ENCODE results near the gene IFNE.

IFNE gene

DNA sequence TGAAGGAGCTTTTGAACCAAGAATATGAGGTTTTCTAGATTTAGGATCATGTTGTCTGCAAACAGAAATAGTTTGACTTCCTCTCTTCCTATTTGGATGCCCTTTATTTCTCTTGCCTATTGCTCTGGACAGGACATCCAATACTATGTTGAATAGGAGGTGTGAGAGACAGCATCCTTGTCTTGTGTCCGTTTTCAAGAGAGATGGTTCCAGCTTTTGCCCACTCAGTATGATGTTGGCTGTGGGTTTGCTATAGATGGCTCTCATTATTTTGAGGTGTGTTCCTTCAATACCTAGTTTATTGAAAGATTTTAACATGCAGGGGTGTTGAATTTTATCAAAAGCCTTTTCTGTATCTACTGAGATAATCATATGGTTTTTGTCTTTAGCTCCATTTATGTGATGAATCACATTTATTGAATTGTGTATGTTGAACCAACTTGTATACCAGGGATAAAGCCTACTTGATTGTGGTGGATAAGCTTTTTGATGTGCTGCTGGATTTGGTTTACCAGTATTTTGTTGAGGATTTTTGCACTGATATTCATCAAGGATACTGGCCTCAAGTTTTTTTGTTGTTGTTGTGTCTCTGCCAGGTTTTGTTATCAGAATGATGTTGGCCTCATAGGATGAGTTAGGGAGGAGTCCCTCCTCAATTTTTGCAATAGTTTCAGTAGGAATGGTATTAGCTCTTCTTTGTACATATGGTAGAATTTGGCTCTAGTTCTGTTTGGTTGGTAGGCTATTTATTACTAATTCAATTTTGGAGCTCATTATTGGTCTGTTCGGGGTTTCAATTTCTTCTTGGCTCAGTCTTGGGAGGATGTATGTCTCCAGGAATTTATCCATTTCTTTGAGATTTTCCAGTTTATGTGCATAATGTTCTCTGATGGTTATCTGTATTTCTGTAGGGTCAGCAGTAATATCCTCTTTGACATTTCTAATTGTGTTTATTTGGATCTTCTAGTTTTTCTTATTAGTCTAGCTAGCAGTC lies 41.2 kb upstream of the IFNE start:
- H3K27ac Mint-ChIP-seq, result no peak overlapping the region
- peaks cover 8% of the 10 kb centered on the region for H3K27me3 Mint-ChIP-seq (ENCODE audit: low read depth)

DNA sequence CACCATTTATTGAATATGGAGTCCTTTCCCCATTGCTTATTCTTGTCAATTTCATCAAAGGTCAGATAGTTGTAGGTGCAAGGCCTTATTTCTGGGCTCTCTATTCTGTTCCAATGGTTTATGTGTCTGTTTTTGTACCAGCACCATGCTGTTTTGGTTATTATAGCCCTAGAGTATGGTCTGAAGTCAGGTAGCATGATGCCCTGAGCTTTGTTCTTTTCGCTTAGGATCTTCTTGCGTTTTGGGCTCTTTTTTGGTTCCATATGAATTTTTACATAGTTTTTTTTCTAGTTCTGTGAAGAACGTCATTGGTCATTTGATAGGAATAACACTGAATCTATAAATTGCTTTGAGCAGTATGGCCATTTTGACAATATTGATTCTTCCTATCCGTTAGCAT lies 40.2 kb upstream of the IFNE start:
- peaks cover 3% of the 10 kb centered on the region for H3K27me3 Mint-ChIP-seq (ENCODE audit: low read depth)
- H3K36me3 Mint-ChIP-seq (ENCODE audit: low read depth), result no peaks in the 10 kb centered on the region
- no peaks in the 10 kb centered on the region for H3K9me3 Mint-ChIP-seq
- H3K4me3 Mint-ChIP-seq, result no peak overlapping the region
- H3K27ac Mint-ChIP-seq, result no peak overlapping the region
- TF ChIP-seq, protein P1, sequence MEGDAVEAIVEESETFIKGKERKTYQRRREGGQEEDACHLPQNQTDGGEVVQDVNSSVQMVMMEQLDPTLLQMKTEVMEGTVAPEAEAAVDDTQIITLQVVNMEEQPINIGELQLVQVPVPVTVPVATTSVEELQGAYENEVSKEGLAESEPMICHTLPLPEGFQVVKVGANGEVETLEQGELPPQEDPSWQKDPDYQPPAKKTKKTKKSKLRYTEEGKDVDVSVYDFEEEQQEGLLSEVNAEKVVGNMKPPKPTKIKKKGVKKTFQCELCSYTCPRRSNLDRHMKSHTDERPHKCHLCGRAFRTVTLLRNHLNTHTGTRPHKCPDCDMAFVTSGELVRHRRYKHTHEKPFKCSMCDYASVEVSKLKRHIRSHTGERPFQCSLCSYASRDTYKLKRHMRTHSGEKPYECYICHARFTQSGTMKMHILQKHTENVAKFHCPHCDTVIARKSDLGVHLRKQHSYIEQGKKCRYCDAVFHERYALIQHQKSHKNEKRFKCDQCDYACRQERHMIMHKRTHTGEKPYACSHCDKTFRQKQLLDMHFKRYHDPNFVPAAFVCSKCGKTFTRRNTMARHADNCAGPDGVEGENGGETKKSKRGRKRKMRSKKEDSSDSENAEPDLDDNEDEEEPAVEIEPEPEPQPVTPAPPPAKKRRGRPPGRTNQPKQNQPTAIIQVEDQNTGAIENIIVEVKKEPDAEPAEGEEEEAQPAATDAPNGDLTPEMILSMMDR (IDR thresholded peaks at IDR 0.05; ENCODE audit: unreplicated experiment in 3 of 3), result no peak
- H3K4me1 Mint-ChIP-seq, result no peaks in the 10 kb centered on the region

More for the DNA sequence above, 41.2 kb upstream of the IFNE start:
- H3K9me3 Mint-ChIP-seq, result no peaks in the 10 kb centered on the region
- no peak overlapping the region for H3K4me3 Mint-ChIP-seq
- TF ChIP-seq, protein P1 (IDR thresholded peaks at IDR 0.05; ENCODE audit: unreplicated experiment in 3 of 3), result no peak
- no peaks in the 10 kb centered on the region for H3K36me3 Mint-ChIP-seq (ENCODE audit: low read depth)
- H3K4me1 Mint-ChIP-seq, result no peaks in the 10 kb centered on the region

DNA sequence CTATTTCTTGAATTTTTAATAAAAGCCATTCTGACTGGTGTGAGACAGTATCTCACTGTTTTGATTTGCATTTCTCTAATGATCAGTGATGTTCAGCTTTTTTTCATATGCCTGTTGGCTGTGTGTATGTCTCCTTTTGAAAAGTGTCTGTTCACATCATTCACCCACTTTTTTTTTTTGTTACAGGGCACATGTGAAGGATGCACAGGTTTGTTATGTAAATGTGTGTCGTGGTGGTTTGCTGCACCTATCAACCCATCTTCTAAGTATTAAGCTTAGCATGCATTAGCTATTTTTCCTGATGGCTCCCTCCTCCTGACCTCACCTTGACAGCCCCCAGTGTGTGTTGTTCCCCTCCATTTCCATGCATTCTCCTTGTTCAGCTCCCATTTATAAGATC lies 39.3 kb upstream of the IFNE start:
- H3K4me1 Mint-ChIP-seq, result no peaks in the 10 kb centered on the region
- H3K4me3 Mint-ChIP-seq, result no peak overlapping the region
- TF ChIP-seq, protein P1 (IDR thresholded peaks at IDR 0.05; ENCODE audit: unreplicated experiment in 3 of 3), result no peak
- no peaks in the 10 kb centered on the region for H3K36me3 Mint-ChIP-seq (ENCODE audit: low read depth)
- H3K27me3 Mint-ChIP-seq (ENCODE audit: low read depth), result peaks cover 3% of the 10 kb centered on the region
- no peak overlapping the region for H3K27ac Mint-ChIP-seq
- no peaks in the 10 kb centered on the region for H3K9me3 Mint-ChIP-seq

DNA sequence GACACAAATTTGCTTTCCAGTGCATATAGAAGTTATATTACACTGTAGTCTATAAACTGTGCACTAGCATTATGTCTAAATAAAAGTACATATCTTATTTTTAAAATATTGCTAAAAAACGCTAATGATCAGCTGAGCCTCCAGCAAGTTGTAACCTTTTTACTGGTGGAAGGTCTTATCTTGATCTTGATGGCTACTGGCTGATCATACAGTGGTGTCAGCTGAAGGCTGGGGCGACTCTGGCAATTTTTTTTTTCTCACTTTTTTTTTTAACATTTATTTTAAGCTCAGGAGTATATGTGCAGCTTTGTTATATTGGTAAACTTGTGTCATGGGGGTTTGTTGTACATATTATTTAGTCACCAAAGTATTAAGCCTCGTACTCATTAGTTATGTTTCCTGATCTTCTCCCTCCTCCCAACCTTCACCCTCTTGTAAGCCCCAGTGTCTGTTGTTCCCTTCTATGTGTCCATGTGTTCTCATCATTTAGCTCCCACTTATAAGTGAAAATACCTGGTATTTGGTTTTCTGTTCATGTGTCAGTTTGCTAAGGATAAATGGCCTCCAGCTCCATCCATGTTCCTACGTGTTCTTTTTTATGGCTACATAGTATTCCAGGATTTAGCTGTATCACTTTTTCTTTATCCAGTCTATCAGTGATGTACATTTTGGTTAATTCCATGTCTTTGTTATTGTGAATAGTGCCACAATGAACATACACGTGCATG lies 38.6 kb upstream of the IFNE start:
- Mint-ChIP-seq H3K27me3 (ENCODE audit: low read depth) (peaks cover 3% of the 10 kb centered on the region), H3K27ac (no peak overlapping the region), H3K4me1 (no peaks in the 10 kb centered on the region), H3K4me3 (no peak overlapping the region), H3K36me3 (ENCODE audit: low read depth) (no peaks in the 10 kb centered on the region), H3K9me3 (no peaks in the 10 kb centered on the region)
- TF ChIP-seq, protein P1 (IDR thresholded peaks at IDR 0.05; ENCODE audit: unreplicated experiment in 3 of 3), result no peak

DNA sequence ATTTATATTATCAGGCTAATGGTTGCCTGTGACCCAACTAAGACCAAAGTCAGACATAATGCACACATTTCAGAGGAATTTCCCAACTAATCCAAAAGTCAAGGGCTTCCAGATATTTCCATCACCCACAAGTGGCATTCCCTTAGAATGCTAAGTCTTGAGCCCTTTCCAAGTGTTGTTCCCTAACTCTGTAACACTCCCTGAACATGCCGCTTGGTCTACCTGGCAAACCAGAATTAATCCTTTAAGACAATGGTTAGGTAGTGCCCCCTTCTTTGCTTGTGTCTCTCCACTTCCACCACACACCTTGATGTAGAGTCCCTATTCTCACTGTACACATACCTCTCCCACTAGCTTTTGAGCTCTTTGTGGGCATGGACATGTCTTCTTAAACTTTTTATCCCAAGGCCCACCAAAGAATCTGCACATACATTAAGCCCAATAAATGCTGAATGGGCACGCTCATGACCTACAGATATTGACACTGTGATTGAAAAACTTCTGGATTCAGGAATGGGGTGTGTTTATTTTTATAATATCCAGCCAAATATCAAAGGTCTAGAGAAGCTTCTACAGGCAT lies 37.8 kb upstream of the IFNE start:
- Mint-ChIP-seq H3K36me3 (ENCODE audit: low read depth) (no peaks in the 10 kb centered on the region), H3K27ac (no peak overlapping the region), H3K27me3 (ENCODE audit: low read depth) (peaks cover 3% of the 10 kb centered on the region), H3K4me3 (no peak overlapping the region), H3K9me3 (no peaks in the 10 kb centered on the region), H3K4me1 (no peaks in the 10 kb centered on the region)
- TF ChIP-seq, protein P1 (IDR thresholded peaks at IDR 0.05; ENCODE audit: unreplicated experiment in 3 of 3), result no peak

Measured in nephron (organoid).